T-helper 9 cell (primary cell): ENCODE results near the gene C1QTNF1.
"Not testable (repeated sequence)": the region's sequence is repeated elsewhere in the genome, so short reads cannot be mapped to it uniquely, and the experiment has no call there.

ENCODE experiments used
- DNase-seq: peaks from one replicate; pipeline ENCODE4 v3.0.0-alpha.2; 2020

Gene C1QTNF1

DNA sequence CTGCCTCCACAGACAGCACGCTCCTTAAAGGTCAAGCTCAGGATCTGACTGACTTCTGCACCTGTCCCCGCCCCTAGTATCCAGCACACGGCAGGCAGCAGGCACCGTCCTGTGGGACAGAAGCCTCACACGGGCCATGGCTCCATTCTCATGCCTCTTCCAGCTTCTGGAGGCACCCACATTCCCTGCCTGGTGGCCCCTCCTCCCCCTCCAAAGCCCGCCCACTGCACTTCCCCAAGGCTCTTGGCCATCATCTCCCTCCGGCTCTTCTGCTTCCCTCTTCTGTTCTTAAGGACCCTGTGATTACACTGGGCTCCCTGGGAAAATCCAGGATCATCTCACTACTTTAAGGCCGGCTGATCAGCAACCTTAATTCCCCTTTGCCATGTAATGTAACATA is 17.9 kb upstream of the C1QTNF1 start:
- DNase-seq, result no peak

- no peak for DNase-seq
Measured at GRCh38 chr17:79006794-79007503, 17.0 kb upstream of the C1QTNF1 start.

DNA sequence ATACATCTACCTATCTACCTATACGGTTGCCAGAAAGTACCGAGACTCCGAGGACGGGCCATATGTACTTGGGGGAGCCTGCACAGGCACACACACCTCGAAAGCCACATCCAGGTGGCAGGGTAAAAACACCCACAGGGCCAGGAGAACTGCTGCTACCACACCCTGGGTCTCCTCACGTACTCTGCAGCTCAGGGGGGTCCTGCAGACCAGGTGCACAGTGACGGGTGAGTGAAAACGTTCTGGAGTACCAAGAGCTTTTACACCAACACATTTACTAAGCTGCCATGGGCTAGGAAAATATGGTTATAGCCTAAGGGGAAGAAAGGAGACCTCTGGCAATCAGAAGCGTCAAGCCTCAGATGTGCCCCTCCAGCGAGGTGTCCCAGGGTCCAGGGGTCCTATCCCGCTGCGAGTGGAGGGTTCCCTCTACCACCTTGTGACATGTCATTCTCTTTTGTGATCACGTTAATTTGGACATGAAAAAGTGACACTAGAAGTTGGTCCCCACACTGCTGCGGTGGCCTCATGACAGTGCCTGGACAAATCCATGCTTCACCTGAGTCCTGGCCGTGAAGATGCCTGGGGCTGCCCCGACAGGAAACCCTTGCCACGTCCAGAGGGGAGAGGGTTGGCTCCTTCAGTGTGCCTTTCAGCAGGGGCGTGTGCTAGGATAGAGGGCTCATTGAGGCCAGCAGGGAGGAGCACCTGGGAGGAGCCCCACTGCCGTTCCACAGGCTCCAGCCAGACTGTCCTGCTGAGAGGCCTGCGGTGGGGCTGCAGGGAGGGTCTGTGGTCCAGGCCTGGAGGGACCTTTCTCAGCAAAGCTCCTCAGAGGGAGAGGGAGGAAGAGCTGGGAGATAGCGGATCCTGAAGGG is 16.2 kb upstream of the C1QTNF1 start:
- DNase-seq, result no peak

GRCh38 chr17:79008666-79009387 is 15.1 kb upstream of the C1QTNF1 start:
- no peak for DNase-seq

GRCh38 chr17:79009397-79010303 is 14.3 kb upstream of the C1QTNF1 start, which contains the start of gene CANT1:
CANT1 (minus strand) TSS chr17:79009764; CDS start chr17:78997622, 12,142 bp downstream.
- peak; percentile 75 for DNase-seq

DNA sequence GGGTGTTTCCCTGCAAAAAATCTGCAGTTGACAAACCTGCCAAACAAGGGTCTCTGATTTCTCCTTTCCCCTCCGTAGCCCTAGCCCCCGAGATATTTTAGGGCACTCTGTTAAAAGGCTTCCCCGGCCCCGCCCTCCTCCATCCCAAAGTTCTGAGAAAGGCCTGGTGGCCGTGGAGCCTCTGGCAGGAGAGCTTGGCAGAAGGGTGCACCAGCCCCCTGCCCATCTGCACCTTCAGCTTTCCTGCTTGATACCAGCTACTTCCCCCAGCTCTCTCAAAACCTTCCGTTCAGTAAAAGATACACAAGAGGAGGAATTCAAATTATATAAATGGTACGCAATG is 13.7 kb upstream of the C1QTNF1 start:
- no peak for DNase-seq

- no peak for DNase-seq
Measured at GRCh38 chr17:79011451-79012147, 12.4 kb upstream of the C1QTNF1 start.

GRCh38 chr17:79012563-79013134 is 11.3 kb upstream of the C1QTNF1 start:
- DNase-seq, result no peak

DNA sequence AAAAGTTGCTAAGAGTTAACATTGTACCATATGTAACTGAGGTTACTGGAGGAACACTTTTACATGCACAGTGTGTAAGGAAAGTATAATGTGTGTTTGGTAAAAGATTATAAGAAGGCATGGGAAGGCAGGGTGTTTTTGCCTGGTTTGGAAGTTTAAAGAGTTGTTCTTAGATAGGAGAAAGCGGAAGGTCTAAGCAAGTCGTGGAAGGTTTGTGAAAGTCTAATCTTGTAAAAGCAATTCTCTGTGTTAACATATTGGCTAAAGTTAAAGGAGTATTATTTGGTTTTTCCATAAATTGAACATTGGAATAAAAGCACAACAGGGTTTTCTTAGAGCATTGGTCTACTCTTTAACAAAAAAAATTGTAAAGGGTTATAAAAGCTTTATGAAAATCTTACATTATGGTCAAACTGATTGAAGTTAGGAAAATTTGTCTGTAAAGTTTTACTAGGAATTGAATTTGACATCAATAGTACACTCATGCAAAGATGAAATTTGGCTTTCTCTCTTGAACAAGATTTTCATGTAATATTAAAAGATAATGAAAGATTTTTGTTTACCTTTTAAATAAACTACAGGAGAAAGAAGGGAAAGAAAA is 9.7 kb upstream of the C1QTNF1 start:
- DNase-seq, result no peak

GRCh38 chr17:79017546-79018369 is 6.2 kb upstream of the C1QTNF1 start:
- DNase-seq, result no peak

DNA sequence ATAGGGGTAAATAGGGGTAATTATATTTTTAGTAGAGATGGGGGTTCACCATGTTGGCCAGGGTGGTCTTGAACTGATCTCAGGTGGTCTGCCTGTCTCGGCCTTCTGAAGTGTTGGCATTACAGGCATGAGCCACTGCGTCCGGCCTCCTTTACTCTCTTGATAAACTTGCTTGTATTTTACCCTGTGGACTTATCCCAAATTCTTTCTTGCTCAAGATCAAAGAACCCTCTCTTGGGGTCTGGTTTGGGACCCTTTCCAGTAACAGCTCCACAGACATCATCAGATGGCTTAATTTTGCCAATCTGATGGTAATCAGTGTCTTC is 5.6 kb upstream of the C1QTNF1 start:
- DNase-seq, result no peak

- DNase-seq, result no peak
Measured at GRCh38 chr17:79019261-79019631, 4.7 kb upstream of the C1QTNF1 start.

GRCh38 chr17:79019632-79020584 is 4.1 kb upstream of the C1QTNF1 start:
- peak; percentile 35 for DNase-seq

GRCh38 chr17:79020631-79021301 is 3.2 kb upstream of the C1QTNF1 start:
- DNase-seq, result no peak

DNA sequence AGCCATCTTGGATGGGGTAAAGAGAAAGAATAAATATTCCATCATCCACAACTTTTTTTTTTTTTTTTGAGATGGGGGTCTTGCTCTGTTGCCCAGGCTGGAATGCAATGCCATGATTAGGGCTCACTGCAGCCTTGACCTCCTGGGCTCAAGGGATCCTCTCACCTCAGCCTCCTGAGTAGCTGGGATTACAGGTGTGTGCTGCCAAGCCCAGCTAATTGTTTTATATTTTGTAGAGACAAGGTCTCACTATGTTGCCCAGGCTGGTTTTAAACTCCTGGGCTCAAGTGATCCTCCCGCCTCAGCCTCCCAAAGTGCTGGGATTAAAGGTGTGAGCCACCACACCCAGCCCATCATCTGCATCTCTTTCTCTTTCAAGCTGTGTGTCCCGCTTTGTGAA is 2.0 kb upstream of the C1QTNF1 start:
- DNase-seq, result not testable (repeated sequence)

GRCh38 chr17:79022507-79022991 is 1.4 kb upstream of the C1QTNF1 start:
- no peak for DNase-seq

GRCh38 chr17:79023180-79023705 is 726 bp upstream of the C1QTNF1 start:
- DNase-seq, result no peak
